Endothelial cell of umbilical vein (primary cell): ENCODE data around the gene UBE2I. TPM values are rescaled to one million over a fixed set of nuclear protein-coding genes. Genes with fewer than 3 reads are reported as not detected.

Experiments
- BruUV-seq: library from RNA; stranded (reverse); fragments of 400-500 nt; replicated peaks from 2 replicates; lab custom pipeline; 2021; lab: Mats Ljungman, UMichigan
- CTCF ChIA-PET: fragments of 300-600, 350-600 bp; sonication (Branson Sonifier 250); formaldehyde crosslinking; loops from one replicate; lab custom pipeline; 2021; ENCODE audit warnings: antibody characterized with exemption, inconsistent platforms; lab: Charles Lee
- POLR2A ChIA-PET: fragments of 300-600, 350-600 bp; sonication (Branson Sonifier 250); formaldehyde crosslinking; loops from one replicate; lab custom pipeline; 2021; ENCODE audit warnings: antibody characterized with exemption, inconsistent platforms; lab: Charles Lee
- DNase-seq: peaks from one replicate; pipeline ENCODE4 v3.0.0-alpha.2; 2011; ENCODE audit warnings: low read depth, low spot score
- FAIRE-seq: peaks from 2 replicates; lab custom pipeline; 2011; peaks lifted over from hg19 to GRCh38; lab: Jason Lieb, UNC
- H2AFZ ChIP-seq: 2 replicates; pipeline ENCODE4 v1.6.0; 2012; ENCODE audit warnings: low read depth, low read length, control low read depth, inconsistent platforms
- H3K27ac ChIP-seq: 2 replicates; pipeline ENCODE4 v1.5.1; 2011; ENCODE audit warnings: low read depth, mild to moderate bottlenecking, control low read depth, low read length, moderate library complexity; ENCODE audit not compliant: insufficient read depth
- H3K27me3 ChIP-seq, 2 experiments: 2 replicates each; pipeline versions ENCODE4 v1.6.0 to v1.6.1; 2011; ENCODE audit warnings: low read length in 2 of 2, mixed read lengths in 1 of 2; ENCODE audit not compliant: control insufficient read depth in 2 of 2, insufficient read depth in 2 of 2
- H3K36me3 ChIP-seq, 2 experiments: 2 replicates in 1 of 2; 3 replicates in 1 of 2; pipeline ENCODE4 v1.5.1; 2011; ENCODE audit warnings: low read length in 2 of 2, mild to moderate bottlenecking in 1 of 2, moderate library complexity in 1 of 2; ENCODE audit not compliant: control insufficient read depth in 2 of 2, insufficient read depth in 2 of 2; ENCODE audit errors: extremely low read depth in 1 of 2
- H3K4me1 ChIP-seq: 3 replicates; pipeline ENCODE4 v1.5.1; 2011; ENCODE audit warnings: mild to moderate bottlenecking, low read length; ENCODE audit not compliant: control insufficient read depth, insufficient read depth; ENCODE audit errors: extremely low read depth
- H3K4me2 ChIP-seq: 2 replicates; pipeline ENCODE4 v1.6.1; 2011; ENCODE audit warnings: low read length, control low read depth, mixed read lengths; ENCODE audit not compliant: insufficient read depth
- H3K4me3 ChIP-seq, 3 experiments: fragments of 200-600 bp in 1 of 3; sonication (generic), shearing (Covaris generic) in 1 of 3; replicated peaks in 1 of 3; 2 replicates each; pipeline ENCODE4 v1.5.1; 2011 to 2016; ENCODE audit warnings: control low read depth in 3 of 3, low read length in 3 of 3, mild to moderate bottlenecking in 2 of 3, inconsistent platforms in 1 of 3, low read depth in 1 of 3, moderate library complexity in 1 of 3; ENCODE audit not compliant: insufficient read depth in 1 of 3
- H3K79me2 ChIP-seq: 2 replicates; pipeline ENCODE4 v1.6.0; 2012; ENCODE audit warnings: low read length, inconsistent platforms; ENCODE audit not compliant: control insufficient read depth, insufficient read depth
- H3K9ac ChIP-seq: replicated peaks from 2 replicates; pipeline ENCODE3; 2011; ENCODE audit warnings: low read length, control low read depth; ENCODE audit not compliant: insufficient read depth; ENCODE audit errors: extremely low read depth
- H3K9me1 ChIP-seq: replicated peaks from 3 replicates; pipeline ENCODE4 v1.6.0; 2011; ENCODE audit warnings: mild to moderate bottlenecking, low read length; ENCODE audit not compliant: control insufficient read depth, insufficient read depth; ENCODE audit errors: extremely low read depth
- H3K9me3 ChIP-seq: replicated peaks from 2 replicates; pipeline ENCODE4 v1.5.1; 2012; ENCODE audit warnings: low read length, inconsistent platforms; ENCODE audit not compliant: control insufficient read depth, insufficient read depth
- H4K20me1 ChIP-seq: replicated peaks from 2 replicates; pipeline ENCODE3; 2011; ENCODE audit warnings: mild to moderate bottlenecking, low read length; ENCODE audit not compliant: control insufficient read depth, insufficient read depth; ENCODE audit errors: extremely low read depth
- EZH2 ChIP-seq: IDR thresholded peaks from 2 replicates; pipeline ENCODE4 v1.6.1; 2012; ENCODE audit warnings: borderline replicate concordance, low read depth, mild to moderate bottlenecking, moderate library complexity, low read length, inconsistent platforms; ENCODE audit not compliant: severe bottlenecking
- FOS ChIP-seq: IDR thresholded peaks from 2 replicates; pipeline ENCODE4 v1.6.1; 2011; ENCODE audit warnings: mild to moderate bottlenecking, low read length, moderate library complexity, borderline replicate concordance; ENCODE audit not compliant: insufficient read depth
- GATA2 ChIP-seq: IDR thresholded peaks from 2 replicates; pipeline ENCODE4 v1.7.0; 2011; ENCODE audit warnings: low read depth, mild to moderate bottlenecking, moderate library complexity, mixed read lengths, low read length; ENCODE audit not compliant: insufficient read length, insufficient read depth
- JUN ChIP-seq: IDR thresholded peaks from 2 replicates; pipeline ENCODE4 v1.6.1; 2011; ENCODE audit warnings: borderline replicate concordance, low read depth; ENCODE audit not compliant: insufficient read length, insufficient read depth
- MAX ChIP-seq: IDR thresholded peaks from 2 replicates; pipeline ENCODE4 v1.6.1; 2011; ENCODE audit not compliant: insufficient read depth, insufficient read length
- MYC ChIP-seq: IDR thresholded peaks from one replicate; pipeline ENCODE4 v1.6.1; 2011; ENCODE audit warnings: mild to moderate bottlenecking, low read depth, low read length
- POLR2A ChIP-seq: IDR thresholded peaks from 2 replicates; pipeline ENCODE4 v1.6.1; 2012; ENCODE audit warnings: low read depth, mild to moderate bottlenecking, control low read depth, low read length
- POLR2AphosphoS5 ChIP-seq: IDR thresholded peaks from 2 replicates; pipeline ENCODE4 v1.6.1; 2012; ENCODE audit warnings: low read depth, mild to moderate bottlenecking, control low read depth, low read length, moderate library complexity; ENCODE audit not compliant: insufficient read depth
- dilution Hi-C: fragments of 300-500 bp; cut with MboI; formaldehyde crosslinking; loops from one replicate; pipeline ENCODE4 v1.15.0; 2019; ENCODE audit warnings: low sequenced_read_pairs; ENCODE audit not compliant: extremely low pct_ligation_motif_present
- intact Hi-C: fragments of 100-400 bp; cut with micrococcal nuclease; formaldehyde crosslinking; loops from one replicate; pipeline ENCODE4 v1.10.0; 2022
- polyA plus RNA-seq, 4 experiments: library from polyadenylated mRNA; depleted of rRNA in 3 of 4; stranded (reverse) in 3 of 4; unstranded in 1 of 4; fragments of >200 nt; gene quantifications; 2 replicates each; pipeline versions ENCODE4 v1.2.1 to v1.2.3, GENCODE V29; 2011 to 2012; ENCODE audit warnings: missing spikeins in 1 of 4
- total RNA-seq: library from RNA; stranded (reverse); gene quantifications from 2 replicates; pipeline ENCODE4 v1.2.3, GENCODE V29; 2021
- TF ChIP-seq, protein P1 (sequence below), 2 donors: IDR thresholded peaks; 1 replicate in 1 of 2; 2 replicates in 1 of 2; pipeline ENCODE4 v1.5.1; 2011; ENCODE audit warnings: low read length in 2 of 2, mild to moderate bottlenecking in 2 of 2, moderate library complexity in 2 of 2, control low read depth in 1 of 2, inconsistent platforms in 1 of 2, low read depth in 1 of 2; ENCODE audit not compliant: insufficient read depth in 1 of 2; ENCODE audit errors: extremely low read depth in 1 of 2

The UBE2I gene
- total and polyA plus RNA-seq, 2 donors (not counting 3 experiments of a cell fraction or from before 2014, with no cell fraction given) = 122 to 233 TPM

- POLR2A ChIA-PET = no interaction called here
- TF ChIP-seq, protein P1, sequence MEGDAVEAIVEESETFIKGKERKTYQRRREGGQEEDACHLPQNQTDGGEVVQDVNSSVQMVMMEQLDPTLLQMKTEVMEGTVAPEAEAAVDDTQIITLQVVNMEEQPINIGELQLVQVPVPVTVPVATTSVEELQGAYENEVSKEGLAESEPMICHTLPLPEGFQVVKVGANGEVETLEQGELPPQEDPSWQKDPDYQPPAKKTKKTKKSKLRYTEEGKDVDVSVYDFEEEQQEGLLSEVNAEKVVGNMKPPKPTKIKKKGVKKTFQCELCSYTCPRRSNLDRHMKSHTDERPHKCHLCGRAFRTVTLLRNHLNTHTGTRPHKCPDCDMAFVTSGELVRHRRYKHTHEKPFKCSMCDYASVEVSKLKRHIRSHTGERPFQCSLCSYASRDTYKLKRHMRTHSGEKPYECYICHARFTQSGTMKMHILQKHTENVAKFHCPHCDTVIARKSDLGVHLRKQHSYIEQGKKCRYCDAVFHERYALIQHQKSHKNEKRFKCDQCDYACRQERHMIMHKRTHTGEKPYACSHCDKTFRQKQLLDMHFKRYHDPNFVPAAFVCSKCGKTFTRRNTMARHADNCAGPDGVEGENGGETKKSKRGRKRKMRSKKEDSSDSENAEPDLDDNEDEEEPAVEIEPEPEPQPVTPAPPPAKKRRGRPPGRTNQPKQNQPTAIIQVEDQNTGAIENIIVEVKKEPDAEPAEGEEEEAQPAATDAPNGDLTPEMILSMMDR (IDR thresholded peaks at IDR 0.05; ENCODE audit: extremely low read depth in 1 of 2, insufficient read depth in 1 of 2, low read depth in 1 of 2, low read length in 2 of 2) = no peak
- TF ChIP-seq MYC (no peak), JUN (no peak), POLR2AphosphoS5 (no peak), FOS (no peak), POLR2A (no peak), MAX (no peak), GATA2 (no peak), EZH2 (no peak)
- FAIRE-seq = no peak
Measured at GRCh38 chr16:1344499-1344898, 35.1 kb downstream of the UBE2I start.

More at GRCh38 chr16:1344499-1344898, 35.1 kb downstream of the UBE2I start:
- H3K27me3 ChIP-seq = no peaks in the 10 kb centered on the region
- intact Hi-C loops = no loop called here
- no peaks in the 10 kb centered on the region for H3K4me1 ChIP-seq
- no peak for DNase-seq
- no peaks in the 10 kb centered on the region for H3K9me1 ChIP-seq
- no peaks in the 10 kb centered on the region for H4K20me1 ChIP-seq
- H3K4me2 ChIP-seq = no peak overlapping the region
- no peak overlapping the region for H3K27ac ChIP-seq
- H3K36me3 ChIP-seq = peaks cover 0 to 7% of the 10 kb centered on the region in 2 experiments
- H3K4me3 ChIP-seq = no peak overlapping the region
- CTCF ChIA-PET = interaction anchor here (1.3 kb wide), 1 partner anchor 20 kb away, joined by 4 read pairs; no protein-coding TSS in a partner anchor
- dilution Hi-C loops = no loop called here
- H2AFZ ChIP-seq = no peak overlapping the region
- no peaks in the 10 kb centered on the region for H3K9me3 ChIP-seq
- BruUV-seq = no TSS peak
- H3K79me2 ChIP-seq = no peaks in the 10 kb centered on the region
- no peak overlapping the region for H3K9ac ChIP-seq
